GM19351 (cell line): ENCODE measurements around the gene FCRL1.

Source experiments
- ATAC-seq: cut with Tn5 transposase; IDR thresholded peaks from one replicate; pipeline ENCODE4 v1.9.1; 2021; ENCODE audit warnings: mild to moderate bottlenecking, moderate library complexity; ENCODE audit not compliant: unreplicated experiment

Gene FCRL1

GRCh38 chr1:157803851-157804250, 16.1 kb downstream of the FCRL1 start:
- no peak for ATAC-seq

DNA sequence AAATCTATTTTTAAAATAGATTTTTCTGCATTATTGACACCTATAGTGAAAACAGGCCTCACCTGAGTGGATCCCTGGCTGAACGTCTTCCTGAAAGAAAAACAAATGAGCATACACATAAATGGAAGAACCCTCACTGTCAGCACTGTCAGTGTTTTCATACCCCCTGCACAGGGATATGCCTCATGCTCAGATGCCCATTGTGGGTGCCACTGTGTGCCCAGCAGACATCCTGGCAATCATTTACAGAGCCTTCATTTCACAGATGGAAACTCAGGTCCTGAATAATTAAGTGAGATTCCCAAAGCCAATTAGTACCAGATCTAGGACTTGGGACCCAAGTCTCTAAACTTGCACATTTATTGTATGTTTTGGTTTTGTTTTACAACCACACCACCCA, 19.9 kb downstream of the FCRL1 start:
- no peak for ATAC-seq

DNA sequence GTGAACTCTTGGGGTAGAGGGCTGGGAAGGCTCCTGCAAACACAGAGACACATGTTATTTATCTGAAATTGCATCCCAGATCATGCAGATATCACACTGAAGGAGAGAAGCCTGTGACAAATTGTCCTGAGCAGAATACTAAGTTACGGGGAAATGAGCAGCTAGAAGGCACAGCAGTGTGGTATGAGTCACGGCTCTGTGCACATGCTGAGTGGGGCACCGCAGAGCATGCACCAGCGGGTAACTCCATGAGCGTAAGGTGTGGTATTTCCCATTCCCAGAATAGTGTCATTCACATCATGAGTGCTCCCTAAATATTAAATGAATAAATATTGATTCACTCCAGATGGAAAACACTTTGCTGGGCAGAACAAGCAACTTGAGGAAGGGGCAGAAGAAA, 21.7 kb downstream of the FCRL1 start:
- no peak for ATAC-seq

GRCh38 chr1:157785248-157785647, 34.7 kb downstream of the FCRL1 start:
- no peak for ATAC-seq

DNA sequence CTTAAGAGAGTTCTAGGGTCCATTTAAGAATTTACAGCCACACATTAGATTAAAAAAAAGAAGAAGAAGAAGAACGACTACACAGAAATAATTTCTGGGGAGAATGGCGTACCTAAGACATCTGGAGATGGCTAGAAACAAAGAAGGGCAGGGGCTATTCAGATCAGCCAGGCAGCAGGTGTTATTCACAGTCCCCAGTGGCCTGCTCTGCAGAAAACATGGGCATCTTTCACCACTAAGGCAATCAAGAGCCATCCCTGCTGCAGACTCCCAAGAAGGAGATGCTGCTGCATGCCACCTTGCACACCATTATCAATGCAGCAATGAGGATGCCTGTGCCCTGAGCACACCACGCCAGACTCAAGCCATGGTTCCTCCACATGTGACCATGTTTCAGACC, 35.1 kb downstream of the FCRL1 start:
- no peak for ATAC-seq

GRCh38 chr1:157782931-157783330, 37.0 kb downstream of the FCRL1 start:
- no peak for ATAC-seq

DNA sequence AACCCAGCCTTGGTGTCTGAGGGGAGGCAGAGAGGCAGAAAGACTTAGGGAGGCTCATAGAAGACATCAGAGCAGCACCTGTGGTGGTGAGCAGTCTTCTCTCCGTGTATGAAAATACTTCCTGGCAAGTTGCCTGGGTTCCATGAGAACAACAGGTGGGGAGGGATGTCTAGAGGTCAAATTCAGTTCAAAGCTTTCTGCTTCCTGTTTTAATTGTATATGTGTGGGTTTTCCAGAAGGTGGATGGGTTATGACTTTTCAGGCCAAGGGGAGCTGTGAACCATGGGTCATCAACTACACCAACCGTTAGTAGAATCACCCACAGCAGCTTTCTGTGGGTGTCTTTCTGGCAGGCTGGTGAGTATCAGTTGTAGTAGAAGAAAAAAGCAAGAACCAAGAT, 38.9 kb downstream of the FCRL1 start:
- peak; percentile 76 for ATAC-seq

DNA sequence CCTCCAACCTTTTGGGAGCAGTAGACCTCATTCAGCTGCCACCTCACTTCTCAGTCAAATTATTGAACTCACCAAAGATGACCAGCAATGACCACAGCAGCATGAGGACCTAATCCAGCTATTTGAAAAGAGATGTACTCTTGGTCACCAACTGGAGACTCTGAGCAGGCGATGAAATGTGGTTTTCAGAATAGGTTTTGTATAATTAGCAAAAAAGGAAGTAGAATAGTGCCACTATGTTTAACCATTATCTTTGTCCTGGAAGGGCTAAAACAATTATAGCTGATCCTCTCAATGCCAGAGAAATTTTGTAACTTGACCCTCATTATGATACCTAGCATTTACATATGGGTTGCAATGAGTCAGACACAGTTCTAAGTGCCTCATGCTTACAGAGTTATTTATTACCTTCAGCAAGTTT, 42.9 kb downstream of the FCRL1 start, which contains the start of gene FCRL2:
Gene FCRL2, minus strand, starts transcription at position 162 of the 421 bp plus-strand sequence. Its CDS starts 59 bp downstream, at position 103.
- ATAC-seq: peak; percentile 39

DNA sequence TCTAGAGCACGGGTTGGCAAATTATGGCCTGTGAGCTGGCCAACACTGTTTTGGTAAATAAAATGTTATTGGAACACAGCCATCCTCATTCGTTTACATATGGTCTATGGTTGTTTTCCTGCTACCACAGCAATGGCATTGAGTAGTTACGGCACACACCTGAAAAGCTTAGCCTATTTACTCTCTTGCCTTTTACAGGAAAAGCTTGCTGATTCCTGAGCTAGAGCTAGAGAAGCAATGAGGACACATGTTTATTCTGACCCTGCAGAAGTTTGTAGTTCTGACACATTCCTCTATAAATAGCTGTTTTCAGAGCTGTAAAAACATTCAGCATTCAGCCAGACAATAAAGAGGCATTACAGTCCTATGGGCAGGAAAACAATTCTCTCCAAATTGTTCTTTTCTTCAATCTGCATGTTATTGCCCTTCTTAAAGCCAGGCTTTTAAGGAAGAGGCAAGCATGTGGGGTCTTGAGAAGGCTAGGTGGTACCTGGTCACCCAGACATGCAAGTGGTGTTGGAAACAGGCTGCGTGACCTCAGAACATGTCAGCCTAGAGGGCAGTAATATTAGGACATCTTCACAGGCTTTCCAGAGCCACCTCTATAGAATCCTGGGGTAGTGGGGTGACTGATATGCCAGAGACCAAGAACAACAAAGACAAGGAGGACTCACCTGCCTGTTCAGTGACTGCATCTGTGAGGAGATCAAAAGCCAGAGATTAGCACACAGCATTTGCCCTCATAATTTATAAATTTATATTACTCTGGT, 44.6 kb downstream of the FCRL1 start:
- no peak for ATAC-seq

DNA sequence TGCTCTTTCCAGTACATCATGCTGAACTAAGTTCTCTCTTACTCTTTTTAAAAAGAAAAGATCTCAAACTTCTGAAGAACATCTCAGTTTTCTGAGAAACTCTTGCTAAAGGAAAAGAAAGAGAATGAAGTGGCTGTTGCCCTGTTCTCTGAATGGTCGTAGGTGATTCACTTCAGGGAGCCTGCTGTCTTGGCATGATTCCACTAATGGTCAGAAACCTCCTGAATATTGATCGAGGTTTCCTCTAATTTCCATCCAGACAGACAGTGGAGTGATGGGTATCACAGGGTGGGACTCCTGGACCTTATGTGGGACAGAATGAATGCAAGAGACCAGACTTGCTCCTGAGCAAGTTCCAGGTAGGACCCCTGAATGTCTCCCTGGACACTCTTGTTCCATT, 45.5 kb downstream of the FCRL1 start:
- no peak for ATAC-seq

- peak; percentile 78 for ATAC-seq
These were observed 46.2 kb downstream of the FCRL1 start for GRCh38 chr1:157773493-157774350.

DNA sequence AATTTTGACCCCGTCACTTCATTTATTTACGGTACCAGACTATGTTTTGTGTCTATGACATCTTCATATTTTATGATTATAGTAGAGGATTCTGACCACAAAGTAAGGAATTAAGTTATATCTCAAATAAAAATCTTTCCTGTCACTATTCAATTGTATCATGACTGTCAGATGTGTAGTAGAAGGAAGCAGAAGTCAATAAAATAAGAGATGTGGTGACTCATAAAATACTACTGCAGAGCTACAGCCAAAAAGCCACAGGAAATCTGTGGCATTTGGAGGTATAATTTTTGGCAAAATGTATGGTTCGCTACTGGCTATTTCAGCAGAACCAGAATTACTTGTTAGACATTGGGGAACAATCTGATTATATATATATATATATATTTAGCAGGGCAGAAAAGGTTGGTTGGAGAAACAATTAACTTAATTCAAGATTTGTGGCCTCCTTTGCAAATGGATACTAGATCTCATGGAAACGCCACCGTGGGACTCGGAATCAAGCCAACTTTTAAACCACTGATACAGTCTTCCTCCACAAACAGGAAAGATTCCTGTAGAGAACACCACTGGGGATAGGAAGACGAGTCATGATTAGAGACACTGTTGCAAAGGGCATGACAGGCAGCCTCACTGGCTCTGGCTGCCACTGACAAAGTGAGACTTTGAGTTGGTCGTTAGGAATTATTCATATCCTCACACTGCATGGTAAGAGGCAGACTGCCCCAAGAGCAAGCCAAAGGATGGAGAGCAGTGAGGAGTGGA, 48.1 kb downstream of the FCRL1 start:
- no peak for ATAC-seq

GRCh38 chr1:157770442-157771043, 49.4 kb downstream of the FCRL1 start:
- ATAC-seq: no peak

DNA sequence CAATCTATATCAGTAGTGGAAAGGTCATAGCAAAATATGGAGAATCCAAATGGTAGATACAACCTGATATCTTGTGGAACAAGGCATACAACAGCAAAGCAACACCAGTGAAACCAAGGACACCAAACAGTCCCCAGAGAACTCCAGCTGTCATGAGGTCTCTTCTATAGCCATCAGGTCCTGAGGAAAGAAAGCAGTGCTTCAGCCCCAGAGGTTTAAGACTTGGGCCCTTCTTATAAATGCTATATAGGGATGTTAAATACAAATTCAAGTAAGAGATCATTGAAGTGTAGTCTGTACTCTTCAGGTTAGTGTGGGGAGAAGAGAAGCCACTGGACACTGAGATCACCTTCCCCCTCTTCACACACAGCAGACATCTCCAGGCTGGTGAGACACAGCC, 53.1 kb downstream of the FCRL1 start:
- ATAC-seq: no peak

GRCh38 chr1:157758018-157758417, 61.9 kb downstream of the FCRL1 start:
- no peak for ATAC-seq

- ATAC-seq: no peak
These were observed 66.3 kb downstream of the FCRL1 start for GRCh38 chr1:157753611-157754010.

DNA sequence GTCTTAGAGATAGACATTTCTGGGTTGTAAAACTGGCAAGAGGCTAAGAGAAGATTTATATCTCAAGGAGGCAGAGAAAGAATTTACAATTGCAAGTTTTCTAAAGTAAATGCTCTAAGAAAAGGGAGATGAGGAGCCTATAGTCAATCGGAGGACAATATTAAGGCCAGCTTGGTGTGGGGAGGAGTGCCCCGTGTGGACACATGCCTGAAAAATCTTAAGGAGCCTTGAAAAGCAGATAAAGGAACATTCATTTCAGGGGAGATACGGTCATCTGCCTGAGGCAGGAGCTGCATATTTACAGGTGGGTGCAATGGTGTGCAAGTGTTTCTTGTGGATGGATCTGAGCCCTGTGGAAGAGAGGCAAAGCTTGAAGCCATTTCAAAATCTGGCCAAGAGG, 68.6 kb downstream of the FCRL1 start:
- no peak for ATAC-seq

DNA sequence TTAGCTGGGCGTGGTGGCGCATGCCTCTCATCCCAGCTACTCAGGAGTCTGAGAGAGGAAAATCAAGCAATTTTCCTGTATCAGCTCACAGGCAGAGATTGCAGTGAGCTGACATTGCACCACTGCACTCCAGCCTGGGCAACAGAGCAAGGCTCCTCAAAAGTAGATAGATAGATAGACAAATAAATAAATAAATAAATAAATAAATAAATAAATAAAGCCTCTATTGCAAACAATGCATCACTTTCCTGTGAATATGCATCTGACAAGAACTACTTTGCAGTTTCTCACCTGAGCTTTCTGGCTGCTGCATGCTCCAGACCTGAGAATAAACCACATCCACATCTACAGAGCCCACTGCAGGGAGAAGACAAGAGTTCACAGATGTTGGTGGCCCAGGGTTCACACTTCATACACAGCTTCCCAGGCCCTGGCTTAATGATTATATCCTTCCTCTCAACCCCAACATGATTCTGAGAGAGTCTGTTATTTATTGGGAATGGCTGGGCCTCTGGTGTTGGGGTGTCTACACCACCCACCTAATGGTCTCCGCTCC, 71.6 kb downstream of the FCRL1 start:
- no peak for ATAC-seq
